K562 (cell line): ENCODE data around the gene TAC3. TPM values are rescaled to one million over a fixed set of nuclear protein-coding genes. Genes with fewer than 3 reads are reported as not detected.

Experiments
- ETV5 ChIP-seq: sonication (generic); formaldehyde crosslinking; IDR thresholded peaks from 2 replicates; pipeline ENCODE4 v1.4.0; 2020; ENCODE audit warnings: low read depth, mild to moderate bottlenecking, missing genetic modification reagents
- FOXM1 ChIP-seq, 2 experiments: fragments of 450-650 bp in 1 of 2; sonication (generic) in 1 of 2; formaldehyde crosslinking in 1 of 2; IDR thresholded peaks; 2 replicates each; pipeline versions ENCODE4 v1.6.1 to v1.9.0; 2017 to 2022; ENCODE audit warnings: low read depth in 2 of 2, mild to moderate bottlenecking in 2 of 2, missing genetic modification reagents in 1 of 2, moderate library complexity in 1 of 2
- GABPB1 ChIP-seq: sonication (generic); formaldehyde crosslinking; IDR thresholded peaks from 2 replicates; pipeline ENCODE4 v1.8.0; 2022; ENCODE audit warnings: mild to moderate bottlenecking, missing genetic modification reagents
- HNRNPH1 ChIP-seq: fragments of 200-400 bp; formaldehyde crosslinking; optimal IDR thresholded peaks from 2 replicates; pipeline ENCODE3; 2017; ENCODE audit warnings: low read depth, mild to moderate bottlenecking, low read length, moderate library complexity
- MCM3 ChIP-seq: fragments of 450-650 bp; IDR thresholded peaks from 2 replicates; pipeline ENCODE4 v1.6.1; 2016
- MXI1 ChIP-seq: IDR thresholded peaks from 2 replicates; pipeline ENCODE4 v1.6.1; 2011; ENCODE audit warnings: low read depth, mild to moderate bottlenecking, improper control_type of control experiment, low read length
- NCOA4 ChIP-seq: fragments of 450-650 bp; IDR thresholded peaks from 2 replicates; pipeline ENCODE4 v1.6.1; 2018; ENCODE audit warnings: mild to moderate bottlenecking; ENCODE audit not compliant: partially characterized antibody
- POLR2B ChIP-seq: fragments of 450-650 bp; IDR thresholded peaks from 2 replicates; pipeline ENCODE4 v1.6.1; 2018; ENCODE audit warnings: low read depth; ENCODE audit not compliant: partially characterized antibody
- POLR3A ChIP-seq: IDR thresholded peaks from 2 replicates; pipeline ENCODE4 v1.6.1; 2011; ENCODE audit warnings: borderline replicate concordance, mild to moderate bottlenecking, moderate library complexity; ENCODE audit not compliant: insufficient read length, insufficient read depth; ENCODE audit errors: extremely low read depth
- PRMT5 ChIP-seq: sonication (generic); formaldehyde crosslinking; IDR thresholded peaks from 2 replicates; pipeline ENCODE4 v1.5.0; 2020; ENCODE audit warnings: missing genetic modification reagents
- RCOR1 ChIP-seq, 2 experiments: IDR thresholded peaks; 2 replicates each; pipeline ENCODE4 v1.6.1; 2012; ENCODE audit warnings: low read depth in 2 of 2, low read length in 2 of 2, borderline replicate concordance in 1 of 2, improper control_type of control experiment in 1 of 2
- RFX5 ChIP-seq: IDR thresholded peaks from 2 replicates; pipeline ENCODE4 v1.6.1; 2011; ENCODE audit warnings: low read depth, mild to moderate bottlenecking, improper control_type of control experiment, low read length
- RNF2 ChIP-seq: sonication (generic); IDR thresholded peaks from 2 replicates; pipeline ENCODE4 v1.6.1; 2016
- SMAD4 ChIP-seq: fragments of 250-450 bp; sonication (Bioruptor Pico); conservative IDR thresholded peaks from 2 replicates; pipeline ENCODE4 v1.8.0; 2021; ENCODE audit warnings: inconsistent platforms, mild to moderate bottlenecking, moderate library complexity
- SMARCA4 ChIP-seq: fragments of 450-650 bp; IDR thresholded peaks from 2 replicates; pipeline ENCODE4 v1.6.1; 2016
- SPI1 ChIP-seq: IDR thresholded peaks from 2 replicates; pipeline ENCODE4 v1.6.1; 2011; ENCODE audit warnings: low read depth, low read length, control low read depth, borderline replicate concordance
- SREBF2 ChIP-seq: sonication (generic); formaldehyde crosslinking; IDR thresholded peaks from 2 replicates; pipeline ENCODE4 v1.4.0; 2020; ENCODE audit warnings: mild to moderate bottlenecking, missing genetic modification reagents
- XRCC3 ChIP-seq: fragments of 450-650 bp; IDR thresholded peaks from 2 replicates; pipeline ENCODE4 v1.6.1; 2017; ENCODE audit warnings: mild to moderate bottlenecking, moderate library complexity
- ZEB2 ChIP-seq: fragments of 450-650 bp; IDR thresholded peaks from 2 replicates; pipeline ENCODE4 v1.6.1; 2016
- ZNF165 ChIP-seq: fragments of 250-450 bp; sonication (Bioruptor Pico); IDR thresholded peaks from 2 replicates; pipeline ENCODE4 v1.4.0; 2020; ENCODE audit warnings: borderline replicate concordance
- ZNF23 ChIP-seq: fragments of 250-450 bp; sonication (Bioruptor Pico); IDR thresholded peaks from 2 replicates; pipeline ENCODE4 v1.4.0; 2020; ENCODE audit warnings: mild to moderate bottlenecking
- ZNF436 ChIP-seq: fragments of 250-450, 450-650 bp; sonication (Bioruptor Pico); formaldehyde crosslinking; IDR thresholded peaks from 2 replicates; pipeline ENCODE4 v1.7.0; 2020; ENCODE audit warnings: mild to moderate bottlenecking
- polyA plus RNA-seq, 8 experiments: library from polyadenylated mRNA; depleted of rRNA in 4 of 8; stranded (reverse) in 5 of 8; unstranded in 3 of 8; fragments of >200 nt; fragmentation: Nextera tagmentation in 2 of 8; fragmentation: Illumina TruSeq in 1 of 8; extraction: Ambion mirVana in 2 of 8; extraction: Trizol in 1 of 8; gene quantifications; 2 replicates each; pipeline versions ENCODE4 v1.2.1 to v1.2.3, GENCODE V29; 2011 to 2014; ENCODE audit warnings: inconsistent platforms in 1 of 8, missing spikeins in 1 of 8
- total RNA-seq, 7 experiments: library from RNA; depleted of rRNA in 6 of 7; stranded (reverse); fragments of >200 nt in 6 of 7; fragmentation: Illumina TruSeq in 2 of 7; extraction: Trizol in 2 of 7; gene quantifications; 2 replicates each; pipeline versions ENCODE4 v1.2.1 to v1.2.3, GENCODE V29; 2011 to 2021; ENCODE audit warnings: low replicate concordance in 1 of 7
- TF ChIP-seq, protein P1 (sequence below): fragments of 450-650 bp; formaldehyde crosslinking; IDR thresholded peaks from 2 replicates; pipeline ENCODE4 v1.4.0; 2020; ENCODE audit warnings: mild to moderate bottlenecking, moderate library complexity
- TF ChIP-seq, protein P2 (sequence below): fragments of 250-450 bp; sonication (Bioruptor Pico); IDR thresholded peaks from 2 replicates; pipeline ENCODE4 v1.5.0; 2020; ENCODE audit warnings: mild to moderate bottlenecking, borderline replicate concordance
- TF ChIP-seq, protein P3 (sequence below): fragments of 200-800 bp; sonication (Bioruptor generic); IDR thresholded peaks from 2 replicates; pipeline ENCODE4 v1.6.1; 2017; ENCODE audit warnings: missing genetic modification characterization, missing compliant biosample characterization

TAC3 gene
- total and polyA plus RNA-seq, 9 of the 15 experiments (the other 6 are each of a cell fraction or from before 2014, with no cell fraction given) = 0.29 to 2.8 (median 1.4) TPM

DNA sequence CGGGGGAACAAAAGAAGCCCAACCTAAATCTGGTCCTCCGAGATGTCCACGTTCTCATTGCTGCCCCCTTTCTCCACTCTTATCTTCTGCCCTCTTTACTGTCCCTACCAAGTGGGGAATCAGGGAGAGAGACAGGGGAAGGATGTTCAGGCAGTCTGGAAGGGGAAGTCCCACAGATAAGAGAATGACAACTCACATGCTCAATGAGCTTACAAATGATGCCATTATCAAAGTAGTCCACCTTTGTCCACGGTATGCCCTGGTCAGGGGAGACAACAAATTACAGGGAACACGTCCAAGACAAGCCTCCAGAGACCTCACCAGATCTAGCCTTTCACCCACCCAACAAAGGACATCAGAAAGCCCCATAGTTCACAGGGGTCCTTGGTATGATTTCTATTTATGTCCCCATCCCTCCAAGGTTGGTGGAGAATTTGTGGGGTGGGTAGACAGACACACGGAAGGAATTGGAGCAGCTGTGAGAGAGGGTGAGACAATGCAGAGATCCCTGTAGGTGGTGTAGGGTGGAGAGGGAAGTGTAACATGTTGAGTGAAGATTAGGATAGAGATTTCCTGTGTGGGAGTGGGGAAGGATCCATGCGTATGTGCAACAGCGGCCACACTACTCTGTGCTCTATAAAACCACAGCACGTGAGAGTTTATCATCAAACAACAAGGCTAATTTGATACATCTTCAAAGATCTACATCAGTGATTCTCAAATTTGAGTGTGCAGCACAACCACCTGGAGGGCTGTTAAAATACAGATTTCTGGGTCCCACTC, 22.9 kb upstream of the TAC3 start (continued):
- no peak for TF ChIP-seq SREBF2
- peak; percentile 77; the same call in 1 of the 2 replicates for TF ChIP-seq SMARCA4
- TF ChIP-seq RNF2 = no peak
- TF ChIP-seq GABPB1 (CRISPR knock-in tag) = no peak
- TF ChIP-seq RCOR1 (IDR thresholded peaks at IDR 0.05; ENCODE audit: borderline replicate concordance in 1 of 2, low read depth in 2 of 2, low read length in 2 of 2) = peak in 1 of 2 experiments; percentile 79; a peak in 1 of 4 replicates
- no peak for TF ChIP-seq ZNF23 (CRISPR knock-in tag)
- TF ChIP-seq XRCC3 = no peak
- TF ChIP-seq MCM3 = no peak
- no peak for TF ChIP-seq ZNF165 (CRISPR knock-in tag)
- no peak for TF ChIP-seq ZNF436 (CRISPR knock-in tag)
- TF ChIP-seq, protein P1, sequence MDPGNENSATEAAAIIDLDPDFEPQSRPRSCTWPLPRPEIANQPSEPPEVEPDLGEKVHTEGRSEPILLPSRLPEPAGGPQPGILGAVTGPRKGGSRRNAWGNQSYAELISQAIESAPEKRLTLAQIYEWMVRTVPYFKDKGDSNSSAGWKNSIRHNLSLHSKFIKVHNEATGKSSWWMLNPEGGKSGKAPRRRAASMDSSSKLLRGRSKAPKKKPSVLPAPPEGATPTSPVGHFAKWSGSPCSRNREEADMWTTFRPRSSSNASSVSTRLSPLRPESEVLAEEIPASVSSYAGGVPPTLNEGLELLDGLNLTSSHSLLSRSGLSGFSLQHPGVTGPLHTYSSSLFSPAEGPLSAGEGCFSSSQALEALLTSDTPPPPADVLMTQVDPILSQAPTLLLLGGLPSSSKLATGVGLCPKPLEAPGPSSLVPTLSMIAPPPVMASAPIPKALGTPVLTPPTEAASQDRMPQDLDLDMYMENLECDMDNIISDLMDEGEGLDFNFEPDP (CRISPR knock-in tag) = no peak
- peak; percentile 88 for TF ChIP-seq SPI1
- no peak for TF ChIP-seq RFX5
- TF ChIP-seq HNRNPH1 = no peak
- TF ChIP-seq, protein P2, sequence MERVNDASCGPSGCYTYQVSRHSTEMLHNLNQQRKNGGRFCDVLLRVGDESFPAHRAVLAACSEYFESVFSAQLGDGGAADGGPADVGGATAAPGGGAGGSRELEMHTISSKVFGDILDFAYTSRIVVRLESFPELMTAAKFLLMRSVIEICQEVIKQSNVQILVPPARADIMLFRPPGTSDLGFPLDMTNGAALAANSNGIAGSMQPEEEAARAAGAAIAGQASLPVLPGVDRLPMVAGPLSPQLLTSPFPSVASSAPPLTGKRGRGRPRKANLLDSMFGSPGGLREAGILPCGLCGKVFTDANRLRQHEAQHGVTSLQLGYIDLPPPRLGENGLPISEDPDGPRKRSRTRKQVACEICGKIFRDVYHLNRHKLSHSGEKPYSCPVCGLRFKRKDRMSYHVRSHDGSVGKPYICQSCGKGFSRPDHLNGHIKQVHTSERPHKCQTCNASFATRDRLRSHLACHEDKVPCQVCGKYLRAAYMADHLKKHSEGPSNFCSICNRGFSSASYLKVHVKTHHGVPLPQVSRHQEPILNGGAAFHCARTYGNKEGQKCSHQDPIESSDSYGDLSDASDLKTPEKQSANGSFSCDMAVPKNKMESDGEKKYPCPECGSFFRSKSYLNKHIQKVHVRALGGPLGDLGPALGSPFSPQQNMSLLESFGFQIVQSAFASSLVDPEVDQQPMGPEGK (CRISPR knock-in tag) = no peak
- no peak for TF ChIP-seq PRMT5
- TF ChIP-seq MXI1 = no peak
- TF ChIP-seq ZEB2 = no peak; the same call in 1 of the 2 replicates
- TF ChIP-seq SMAD4 (CRISPR knock-in tag) = peak; percentile 75
- TF ChIP-seq NCOA4 = no peak
- TF ChIP-seq, protein P3, sequence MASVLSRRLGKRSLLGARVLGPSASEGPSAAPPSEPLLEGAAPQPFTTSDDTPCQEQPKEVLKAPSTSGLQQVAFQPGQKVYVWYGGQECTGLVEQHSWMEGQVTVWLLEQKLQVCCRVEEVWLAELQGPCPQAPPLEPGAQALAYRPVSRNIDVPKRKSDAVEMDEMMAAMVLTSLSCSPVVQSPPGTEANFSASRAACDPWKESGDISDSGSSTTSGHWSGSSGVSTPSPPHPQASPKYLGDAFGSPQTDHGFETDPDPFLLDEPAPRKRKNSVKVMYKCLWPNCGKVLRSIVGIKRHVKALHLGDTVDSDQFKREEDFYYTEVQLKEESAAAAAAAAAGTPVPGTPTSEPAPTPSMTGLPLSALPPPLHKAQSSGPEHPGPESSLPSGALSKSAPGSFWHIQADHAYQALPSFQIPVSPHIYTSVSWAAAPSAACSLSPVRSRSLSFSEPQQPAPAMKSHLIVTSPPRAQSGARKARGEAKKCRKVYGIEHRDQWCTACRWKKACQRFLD (CRISPR knock-in tag) = no peak
- 0 out of 2 replicates have a peak, but pooled peaks have one; percentile 19 for TF ChIP-seq ETV5
- TF ChIP-seq POLR3A = no peak
- TF ChIP-seq FOXM1 (IDR thresholded peaks at IDR 0.05; ENCODE audit: low read depth) = peak; percentile 56; the same call in 1 of the 2 replicates
- TF ChIP-seq FOXM1 (CRISPR knock-in tag; IDR thresholded peaks at IDR 0.05; ENCODE audit: low read depth) = no peak
- no peak for TF ChIP-seq POLR2B
